HG02678 (cell line): ENCODE results near the gene CDH13.

Experiments used
- ATAC-seq: cut with Tn5 transposase; IDR thresholded peaks from one replicate; pipeline ENCODE4 v1.9.1; 2021; ENCODE audit warnings: mild to moderate bottlenecking, moderate library complexity; ENCODE audit not compliant: unreplicated experiment

CDH13 gene

GRCh38 chr16:83513008-83513755 lies 886.4 kb downstream of the CDH13 start:
- ATAC-seq = no peak

DNA sequence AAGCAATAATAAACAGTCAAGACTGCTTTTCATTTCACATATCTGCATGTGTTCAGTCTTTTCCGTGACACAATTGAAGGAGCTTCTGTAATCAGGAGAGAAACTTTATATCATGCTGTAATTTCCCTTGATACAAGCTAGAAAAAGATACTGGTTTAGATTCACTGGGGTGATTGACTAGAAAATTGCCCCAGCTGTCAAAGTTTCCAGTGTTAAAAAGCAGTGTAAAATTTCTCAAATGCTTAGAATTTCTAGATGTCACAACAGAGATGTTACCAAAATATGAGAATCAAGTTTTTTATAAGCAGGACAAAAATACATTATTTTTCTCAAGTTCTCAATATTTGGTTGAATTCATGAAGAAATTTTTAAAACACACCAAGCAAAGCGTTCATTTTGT lies 888.6 kb downstream of the CDH13 start:
- ATAC-seq = no peak

DNA sequence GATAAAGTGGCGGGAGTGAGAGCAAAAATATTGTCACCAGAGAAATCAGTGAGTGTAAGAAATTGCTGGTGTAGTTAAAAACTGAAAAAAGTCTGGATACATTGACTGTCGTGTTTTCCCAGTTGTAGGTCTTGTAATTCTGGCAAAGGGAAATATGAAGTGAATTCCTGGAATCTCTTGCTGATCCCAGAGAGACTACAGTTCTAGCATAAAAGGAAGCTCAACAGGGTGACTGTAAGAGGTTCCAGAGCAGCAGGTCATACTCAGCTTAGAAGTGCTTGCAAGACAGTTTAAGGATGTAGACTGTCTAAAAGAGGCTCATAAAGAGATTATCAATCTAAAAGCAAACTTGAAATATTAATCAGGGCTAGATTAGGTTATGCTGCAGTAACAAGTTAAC lies 890.2 kb downstream of the CDH13 start:
- ATAC-seq = no peak

- no peak for ATAC-seq
These were observed 890.6 kb downstream of the CDH13 start for GRCh38 chr16:83517398-83517797.

- no peak for ATAC-seq
These were observed 893.8 kb downstream of the CDH13 start for GRCh38 chr16:83520596-83520995.

DNA sequence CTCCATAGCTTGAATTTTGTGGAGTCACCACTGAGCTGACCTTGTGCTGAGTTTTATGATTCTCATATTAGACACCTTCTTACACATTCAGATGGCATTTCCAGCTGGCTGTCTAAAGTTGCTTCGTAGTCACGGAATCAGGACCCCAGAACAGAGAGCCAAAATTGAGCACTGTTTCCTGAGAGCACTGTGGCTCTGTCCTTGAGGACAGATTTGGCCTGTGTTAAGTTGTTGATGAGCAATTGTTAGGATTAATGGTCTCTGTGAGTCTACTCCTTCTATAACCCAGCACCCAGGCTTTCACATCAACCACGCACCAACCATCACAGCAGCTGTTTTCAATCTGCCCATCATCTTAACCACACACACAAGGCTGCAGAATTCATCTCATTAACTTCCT lies 903.5 kb downstream of the CDH13 start:
- no peak for ATAC-seq

GRCh38 chr16:83532634-83533033 lies 905.9 kb downstream of the CDH13 start:
- no peak for ATAC-seq

DNA sequence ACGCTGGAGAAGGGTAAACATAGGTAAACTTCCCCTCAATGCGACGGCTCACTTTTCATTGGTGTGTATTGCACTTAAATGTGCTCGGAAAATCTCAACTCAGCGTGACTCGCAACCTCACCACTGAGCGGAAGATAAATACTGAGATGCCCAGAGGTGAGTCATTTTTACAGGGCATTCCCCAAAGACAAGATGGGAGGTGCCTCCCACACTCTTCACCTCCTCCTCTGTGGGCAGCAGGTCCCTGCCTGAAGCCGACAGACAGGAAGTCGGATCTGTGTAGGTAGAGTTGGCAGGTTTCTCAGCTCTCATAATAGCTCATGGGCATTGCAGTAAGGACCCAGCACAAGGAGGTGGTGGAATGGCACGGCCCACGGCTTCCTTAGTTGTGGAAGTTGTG lies 906.4 kb downstream of the CDH13 start:
- no peak for ATAC-seq

GRCh38 chr16:83538707-83539106 lies 911.9 kb downstream of the CDH13 start:
- ATAC-seq = no peak

DNA sequence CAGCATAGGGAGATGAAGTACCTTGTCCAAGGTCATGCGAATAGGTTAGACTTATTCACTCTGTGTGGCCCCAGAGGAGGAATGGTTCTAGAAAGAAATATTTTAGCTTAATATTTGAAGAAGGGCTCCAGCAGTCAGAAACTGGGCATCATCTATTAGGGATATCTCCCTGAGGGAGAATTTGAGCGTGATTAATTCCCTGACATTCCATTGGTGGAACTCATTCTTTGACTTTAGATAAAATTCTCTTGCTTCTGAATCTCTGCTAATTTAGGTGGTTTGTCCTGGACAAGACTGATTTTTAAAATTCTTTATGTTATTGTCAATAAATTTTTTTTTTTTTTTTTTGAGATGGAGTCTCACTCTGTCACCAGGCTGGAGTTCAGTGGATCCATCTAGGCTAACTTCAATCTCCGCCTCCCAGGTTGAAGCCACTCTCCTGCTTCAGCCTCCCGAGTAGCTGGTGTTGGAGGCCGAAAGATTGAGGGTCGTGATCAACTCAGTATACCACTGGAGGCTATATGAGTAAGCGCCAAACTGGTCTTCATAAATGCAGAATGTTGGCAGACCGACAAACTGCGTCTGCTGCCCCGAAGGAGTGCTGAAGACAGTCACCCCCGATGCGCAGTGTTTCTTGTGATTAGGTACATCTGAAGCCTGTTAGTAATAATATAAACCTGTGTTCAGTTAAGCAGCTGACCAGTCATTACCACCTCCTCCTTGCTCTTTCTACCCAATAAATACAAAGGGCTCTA lies 913.1 kb downstream of the CDH13 start:
- ATAC-seq = no peak

DNA sequence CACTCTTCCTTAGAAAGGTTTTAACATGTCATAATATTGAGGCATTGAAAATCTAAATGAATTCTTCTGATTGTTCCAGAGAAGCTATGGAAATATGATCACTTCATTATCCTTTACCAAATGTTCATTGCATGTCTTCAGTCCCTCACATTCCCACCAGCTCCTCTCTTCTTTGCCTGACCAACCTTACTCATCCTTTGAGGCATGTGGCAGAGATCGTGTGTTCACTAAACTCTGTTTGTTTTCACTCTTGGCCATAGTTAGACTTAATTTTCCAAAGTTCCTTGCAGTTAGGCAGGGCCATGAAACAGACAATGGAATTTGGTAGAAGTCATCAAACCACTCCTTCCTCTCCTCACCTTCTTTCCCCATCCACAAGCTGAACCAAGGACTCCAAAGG lies 914.5 kb downstream of the CDH13 start:
- ATAC-seq = no peak

DNA sequence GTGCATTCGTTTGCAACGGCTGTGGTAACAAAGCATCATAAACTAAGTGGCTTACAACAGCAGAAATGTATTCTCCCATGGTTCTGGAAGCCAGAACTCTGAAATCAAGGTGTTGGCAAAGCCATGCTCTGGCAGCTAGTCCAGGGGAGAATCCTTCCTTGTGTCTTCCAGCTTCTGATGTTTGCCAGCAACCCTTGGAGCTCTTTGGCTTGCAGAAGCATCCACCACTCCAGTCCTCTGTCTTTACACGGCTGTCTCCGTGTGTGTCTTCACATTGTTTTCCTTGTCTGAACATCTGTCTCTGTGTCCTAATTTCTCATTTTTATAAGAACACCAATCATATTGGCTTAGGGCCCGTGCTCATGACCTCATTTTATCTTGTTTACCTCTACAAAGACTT lies 915.7 kb downstream of the CDH13 start:
- ATAC-seq = no peak

DNA sequence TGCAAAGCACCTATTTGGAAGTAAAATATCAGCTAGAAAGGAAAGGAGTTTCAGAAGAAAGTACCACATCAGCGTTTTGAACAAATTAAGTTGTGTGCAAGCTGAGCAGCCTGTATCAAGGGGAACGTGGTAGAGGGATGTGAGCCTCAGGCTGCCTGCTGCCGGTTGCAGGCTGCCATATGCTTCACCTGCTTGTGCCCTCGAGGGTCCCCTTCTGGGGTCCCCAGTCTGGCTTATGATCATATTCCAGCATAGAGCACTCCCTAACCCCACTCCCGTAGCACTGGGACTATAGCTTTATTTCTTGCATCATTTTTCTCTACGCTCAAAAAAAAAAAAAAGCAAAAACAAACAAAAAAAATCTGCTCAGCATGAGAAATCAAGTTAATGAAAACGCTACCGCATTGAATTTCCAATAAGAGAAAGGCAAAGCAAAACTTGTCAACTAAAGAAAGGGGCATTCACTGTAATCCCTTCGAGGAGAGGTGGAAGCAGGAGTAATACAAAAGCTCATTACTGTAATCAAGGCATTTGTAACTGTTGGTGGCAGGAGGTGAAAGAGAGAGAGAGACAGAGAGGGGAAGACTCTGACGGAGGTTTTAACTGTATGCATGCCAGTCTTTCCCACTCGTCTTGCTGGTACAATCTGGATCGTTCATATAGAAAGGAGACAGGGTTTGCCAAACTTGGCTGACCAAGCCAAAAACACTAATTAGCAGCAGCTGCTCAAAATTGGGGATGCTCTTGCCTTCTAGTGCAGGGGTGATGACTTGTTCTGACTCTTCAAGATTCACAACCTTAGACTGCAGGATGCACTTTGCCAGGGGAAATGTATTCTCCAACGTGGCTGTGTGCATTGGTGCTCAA lies 922.8 kb downstream of the CDH13 start:
- no peak for ATAC-seq

- ATAC-seq = no peak
These were observed 923.4 kb downstream of the CDH13 start for GRCh38 chr16:83550183-83550569.

DNA sequence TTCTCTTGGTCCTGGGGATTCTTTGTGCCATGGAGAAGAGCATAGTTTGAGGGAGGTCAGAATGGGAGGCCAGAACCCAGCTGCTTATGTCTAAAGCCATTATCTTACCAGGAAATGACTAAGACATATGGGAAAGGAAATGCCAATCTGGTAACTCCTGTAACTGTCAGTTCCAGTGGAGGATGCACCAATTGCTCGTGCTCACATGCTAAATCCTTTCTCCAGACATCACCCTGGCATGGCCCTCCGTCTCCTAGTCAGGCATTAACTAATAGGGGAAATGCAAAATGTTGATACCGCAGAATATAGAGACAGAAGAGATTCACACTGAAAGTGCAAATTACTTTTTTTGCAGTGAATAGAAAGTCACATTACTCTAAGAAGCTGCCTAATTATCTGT lies 925.5 kb downstream of the CDH13 start:
- no peak for ATAC-seq

DNA sequence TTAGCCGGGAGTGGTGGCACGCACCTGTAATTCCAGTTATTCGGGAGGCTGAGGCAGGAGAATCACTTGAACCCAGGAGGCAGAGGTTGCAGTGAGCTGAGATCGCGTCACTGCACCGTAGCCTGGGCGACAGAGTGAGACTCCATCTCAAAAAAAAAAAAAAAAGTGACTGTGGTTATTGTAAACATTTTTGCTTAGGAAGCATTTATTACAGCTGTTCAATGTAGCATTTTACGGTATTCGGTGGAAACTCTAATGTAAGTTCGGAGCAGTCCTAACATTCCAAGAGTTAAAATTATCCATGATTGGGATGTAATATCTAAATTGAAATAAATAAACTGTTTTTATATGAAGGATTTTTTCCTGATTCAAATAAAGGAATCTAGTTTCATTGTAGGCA lies 926.2 kb downstream of the CDH13 start:
- ATAC-seq = no peak

DNA sequence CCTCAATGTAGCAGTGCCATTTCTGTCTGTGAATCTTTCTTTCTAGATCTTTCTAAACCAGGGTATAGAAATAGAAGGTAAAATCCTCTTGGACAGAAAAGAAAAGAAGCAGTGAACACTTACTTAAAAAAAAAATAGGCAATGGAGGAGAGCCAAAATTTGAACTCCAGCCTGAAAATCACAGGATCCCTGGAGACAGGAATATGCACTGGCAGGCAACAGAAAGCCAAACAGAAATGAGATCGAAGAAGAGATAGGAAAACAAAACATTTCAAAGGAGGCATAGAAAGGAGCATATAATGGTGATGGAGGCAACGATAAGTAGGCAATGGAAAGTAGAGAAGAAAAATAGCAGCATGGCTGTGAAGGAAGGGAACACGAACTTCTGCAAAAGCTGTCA lies 927.3 kb downstream of the CDH13 start:
- ATAC-seq = no peak

- no peak for ATAC-seq
These were observed 927.8 kb downstream of the CDH13 start for GRCh38 chr16:83554540-83554939.

DNA sequence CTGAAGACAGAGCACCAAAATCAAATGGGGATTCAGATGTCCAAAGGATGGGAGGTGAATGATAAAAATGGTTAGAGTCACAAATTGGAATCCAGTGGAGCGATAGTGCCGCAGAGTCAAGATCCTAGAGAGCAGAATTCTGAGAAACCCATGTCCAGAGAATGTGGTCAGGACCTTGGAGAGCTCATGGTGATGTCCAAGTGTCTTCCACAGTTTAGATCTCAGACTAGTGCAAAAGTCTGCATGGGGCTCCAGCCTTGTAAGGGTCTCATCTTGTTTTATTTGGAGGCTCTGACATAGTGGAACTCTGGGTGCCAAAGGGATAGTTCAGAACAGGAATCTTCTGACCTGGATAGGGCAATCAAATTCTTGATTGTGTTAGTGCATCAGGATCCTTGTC lies 935.1 kb downstream of the CDH13 start:
- no peak for ATAC-seq

GRCh38 chr16:83568345-83568744 lies 941.6 kb downstream of the CDH13 start:
- no peak for ATAC-seq

DNA sequence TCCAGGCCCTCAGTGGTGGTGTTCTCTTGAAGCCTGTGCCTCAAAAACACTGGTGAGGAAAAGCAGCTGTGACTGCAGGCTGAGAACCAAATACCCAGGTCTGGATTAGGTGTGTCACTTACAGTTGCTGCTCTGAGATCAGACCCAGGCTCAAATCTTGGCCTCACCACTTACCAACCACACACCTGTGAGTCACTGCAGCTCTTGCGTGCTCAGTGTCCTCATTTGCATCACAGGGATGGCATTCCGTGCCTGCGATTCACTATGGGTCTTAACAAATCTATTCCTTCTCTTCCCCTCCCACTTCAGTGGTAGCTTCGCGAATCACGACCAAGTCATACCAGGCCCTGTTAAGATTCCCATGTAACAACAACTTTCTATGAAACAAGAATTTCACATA lies 947.6 kb downstream of the CDH13 start:
- ATAC-seq = no peak
